ENCODE measurements around the gene CPN1. TPM values are rescaled to one million over a fixed set of nuclear protein-coding genes. Genes with fewer than 3 reads are reported as not detected.
"Not testable (repeated sequence)": the region's sequence is repeated elsewhere in the genome, so short reads cannot be mapped to it uniquely, and the experiment has no call there.

The CPN1 gene
- total RNA-seq, 1 donor: not detected

DNA sequence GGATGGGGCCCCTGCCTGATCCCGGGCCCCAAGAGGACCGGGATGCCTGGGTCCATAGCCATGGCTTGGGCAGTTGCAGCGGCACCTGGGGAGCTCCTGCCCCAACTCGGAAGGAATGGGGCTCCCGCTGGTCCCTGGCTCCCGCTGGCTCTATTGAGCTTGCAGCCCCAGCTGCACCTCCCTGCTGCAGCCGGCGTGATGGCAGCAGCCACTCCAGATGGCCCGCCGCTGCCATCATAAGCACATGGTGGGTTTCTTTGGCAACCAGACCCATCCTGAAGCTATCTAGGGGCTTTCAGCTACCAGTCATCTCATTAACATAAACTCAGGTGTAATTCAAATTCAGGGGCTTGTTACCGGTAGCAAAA lies 60.8 kb downstream of the CPN1 start:
- no peaks in the 10 kb centered on the region for H3K9me3 ChIP-seq (ENCODE audit: low read depth, low read length)
- H3K4me1 ChIP-seq (ENCODE audit: insufficient read depth, low read length): no peaks in the 10 kb centered on the region
- H3K27me3 ChIP-seq (ENCODE audit: insufficient read depth, low read length): no peaks in the 10 kb centered on the region
- no peak overlapping the region for H3K4me3 ChIP-seq (ENCODE audit: low read length)

DNA sequence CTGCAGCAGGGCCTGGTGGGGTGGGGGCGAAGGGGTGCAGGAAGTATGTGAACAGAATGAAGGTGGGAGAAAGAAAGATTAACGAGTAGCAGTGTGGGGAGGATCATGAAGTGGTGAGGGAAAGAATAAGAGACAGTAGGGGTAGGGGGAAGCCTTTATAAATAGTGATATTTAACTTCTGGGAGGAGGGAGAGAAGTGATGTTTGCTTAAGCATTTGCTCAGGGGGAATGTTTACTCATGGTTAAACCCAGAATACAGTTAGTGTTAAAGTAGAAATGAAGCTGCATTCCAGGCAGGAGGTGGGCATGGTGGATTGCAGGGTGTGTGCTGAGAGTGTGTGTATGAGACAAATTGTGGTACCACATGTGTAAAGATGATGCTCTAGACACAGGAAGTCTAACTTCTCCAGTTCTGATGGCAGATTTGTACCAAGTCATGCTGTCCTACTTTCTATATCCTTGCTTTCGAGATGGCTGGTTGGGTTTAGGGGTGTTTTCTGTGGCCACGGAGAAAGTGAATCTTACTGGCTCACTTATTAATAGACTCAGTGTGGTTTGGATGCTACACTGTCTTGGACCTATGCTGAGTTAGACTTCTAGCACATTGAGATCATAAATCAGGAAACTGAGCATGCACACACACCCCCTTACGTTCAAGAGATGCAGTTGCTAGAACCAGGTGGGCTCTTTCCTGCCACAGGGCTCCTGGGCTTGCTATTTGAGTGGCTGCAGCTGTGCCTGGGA lies 61.4 kb downstream of the CPN1 start:
- Histone ChIP-seq H3K27me3 (ENCODE audit: insufficient read depth, low read length) (no peaks in the 10 kb centered on the region), H3K4me1 (ENCODE audit: insufficient read depth, low read length) (no peaks in the 10 kb centered on the region), H3K4me3 (ENCODE audit: low read length) (no peak overlapping the region), H3K9me3 (ENCODE audit: low read depth, low read length) (no peaks in the 10 kb centered on the region)

DNA sequence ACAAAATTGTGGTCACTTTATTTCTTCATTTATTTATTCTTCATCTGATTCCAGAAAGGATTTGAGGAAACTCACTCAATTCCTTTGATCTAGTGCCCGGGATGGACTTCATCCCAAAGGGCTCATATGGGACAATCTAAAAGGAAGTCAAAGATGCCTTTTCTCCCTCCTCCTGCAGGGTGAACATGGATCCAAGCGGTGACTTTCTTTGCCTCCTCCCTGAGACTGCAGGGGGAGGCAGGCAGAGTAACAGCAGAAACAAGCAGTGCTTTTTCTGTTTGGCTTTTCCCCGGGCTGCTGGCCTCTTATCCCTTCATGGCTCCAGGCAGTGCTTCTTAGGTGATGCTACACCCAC lies 61.9 kb downstream of the CPN1 start:
- Histone ChIP-seq H3K4me1 (ENCODE audit: insufficient read depth, low read length) (no peaks in the 10 kb centered on the region), H3K27me3 (ENCODE audit: insufficient read depth, low read length) (no peaks in the 10 kb centered on the region), H3K4me3 (ENCODE audit: low read length) (no peak overlapping the region), H3K9me3 (ENCODE audit: low read depth, low read length) (no peaks in the 10 kb centered on the region)

DNA sequence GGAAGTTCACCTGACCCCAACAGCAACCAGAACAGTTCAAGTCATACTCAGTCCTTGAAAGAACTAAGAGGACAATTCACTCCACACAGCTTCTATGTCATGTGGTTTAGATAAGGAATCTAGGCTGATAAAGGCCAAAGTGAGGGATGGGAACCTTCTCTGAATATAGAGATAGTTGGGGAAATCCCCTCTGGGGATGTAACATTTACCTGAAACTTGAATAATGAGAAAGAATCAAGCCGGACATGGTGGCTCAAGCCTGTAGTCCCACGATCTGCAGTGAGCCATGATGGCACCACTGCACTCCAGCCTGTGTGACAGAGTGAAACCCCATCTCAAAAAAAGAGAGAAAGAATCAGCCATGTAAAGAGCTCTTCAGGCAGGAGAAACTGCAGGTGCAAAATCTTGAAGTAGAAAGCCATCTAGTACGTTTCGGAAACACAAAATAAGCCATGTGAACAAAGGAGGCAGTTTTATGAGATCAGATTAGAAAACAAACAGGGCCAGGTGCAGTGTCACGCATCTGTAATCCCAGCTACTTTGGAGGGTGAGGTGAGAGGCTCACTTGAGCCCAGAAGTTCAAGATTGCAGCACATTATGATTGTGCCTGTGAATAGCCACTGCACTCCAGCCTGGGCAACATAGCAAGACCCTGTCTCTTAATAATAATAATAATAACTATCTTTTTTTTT lies 67.5 kb downstream of the CPN1 start:
- H3K4me1 ChIP-seq (ENCODE audit: insufficient read depth, low read length): peaks cover 7% of the 10 kb centered on the region
- H3K4me3 ChIP-seq (ENCODE audit: low read length): no peak overlapping the region
- H3K27me3 ChIP-seq (ENCODE audit: insufficient read depth, low read length): no peaks in the 10 kb centered on the region
- no peaks in the 10 kb centered on the region for H3K9me3 ChIP-seq (ENCODE audit: low read depth, low read length)

DNA sequence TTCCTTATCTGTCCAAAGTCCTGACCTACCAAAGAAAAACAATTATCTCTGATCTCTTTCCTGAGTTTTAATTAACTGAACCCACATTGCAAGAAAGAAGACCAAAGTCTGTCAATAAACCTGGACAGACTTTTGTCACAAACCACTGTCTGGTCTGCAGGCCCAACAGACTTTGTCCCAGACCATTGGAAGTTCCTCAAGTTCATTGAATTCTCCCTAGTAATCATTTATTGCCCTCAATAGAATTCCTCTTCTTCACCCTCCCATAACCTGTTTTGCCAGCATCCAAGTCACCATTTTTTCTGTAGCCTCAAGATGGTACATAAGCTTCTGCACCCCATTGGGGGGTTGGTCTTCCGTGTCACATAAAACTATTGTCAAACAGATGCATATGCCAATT lies 68.0 kb downstream of the CPN1 start:
- Histone ChIP-seq H3K27me3 (ENCODE audit: insufficient read depth, low read length) (no peaks in the 10 kb centered on the region), H3K4me3 (ENCODE audit: low read length) (no peak overlapping the region), H3K4me1 (ENCODE audit: insufficient read depth, low read length) (peaks cover 13% of the 10 kb centered on the region), H3K9me3 (ENCODE audit: low read depth, low read length) (no peaks in the 10 kb centered on the region)

DNA sequence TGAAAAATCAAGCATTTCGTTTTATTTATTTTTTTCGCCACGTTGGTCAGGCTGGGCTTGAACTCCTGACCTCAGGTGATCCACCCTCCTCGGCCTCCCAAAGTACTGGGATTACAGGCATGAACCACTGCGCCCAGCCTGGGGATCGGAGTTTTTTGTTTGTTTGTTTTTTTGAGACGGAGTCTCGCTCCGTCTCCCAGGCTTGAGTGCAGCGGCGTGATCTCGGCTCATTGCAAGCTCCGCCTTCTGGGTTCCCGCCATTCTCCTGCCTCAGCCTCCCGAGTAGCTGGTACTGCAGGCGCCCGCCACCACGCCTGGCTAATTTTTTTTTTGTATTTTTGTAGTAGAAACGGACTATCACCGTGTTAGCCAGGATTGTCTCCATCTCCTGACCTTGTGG lies 69.8 kb downstream of the CPN1 start:
- H3K4me3 ChIP-seq (ENCODE audit: low read length); H3K27me3 ChIP-seq (ENCODE audit: insufficient read depth, low read length); H3K9me3 ChIP-seq (ENCODE audit: low read depth, low read length): not testable (repeated sequence)
- H3K4me1 ChIP-seq (ENCODE audit: insufficient read depth, low read length): peaks cover 25% of the 10 kb centered on the region

DNA sequence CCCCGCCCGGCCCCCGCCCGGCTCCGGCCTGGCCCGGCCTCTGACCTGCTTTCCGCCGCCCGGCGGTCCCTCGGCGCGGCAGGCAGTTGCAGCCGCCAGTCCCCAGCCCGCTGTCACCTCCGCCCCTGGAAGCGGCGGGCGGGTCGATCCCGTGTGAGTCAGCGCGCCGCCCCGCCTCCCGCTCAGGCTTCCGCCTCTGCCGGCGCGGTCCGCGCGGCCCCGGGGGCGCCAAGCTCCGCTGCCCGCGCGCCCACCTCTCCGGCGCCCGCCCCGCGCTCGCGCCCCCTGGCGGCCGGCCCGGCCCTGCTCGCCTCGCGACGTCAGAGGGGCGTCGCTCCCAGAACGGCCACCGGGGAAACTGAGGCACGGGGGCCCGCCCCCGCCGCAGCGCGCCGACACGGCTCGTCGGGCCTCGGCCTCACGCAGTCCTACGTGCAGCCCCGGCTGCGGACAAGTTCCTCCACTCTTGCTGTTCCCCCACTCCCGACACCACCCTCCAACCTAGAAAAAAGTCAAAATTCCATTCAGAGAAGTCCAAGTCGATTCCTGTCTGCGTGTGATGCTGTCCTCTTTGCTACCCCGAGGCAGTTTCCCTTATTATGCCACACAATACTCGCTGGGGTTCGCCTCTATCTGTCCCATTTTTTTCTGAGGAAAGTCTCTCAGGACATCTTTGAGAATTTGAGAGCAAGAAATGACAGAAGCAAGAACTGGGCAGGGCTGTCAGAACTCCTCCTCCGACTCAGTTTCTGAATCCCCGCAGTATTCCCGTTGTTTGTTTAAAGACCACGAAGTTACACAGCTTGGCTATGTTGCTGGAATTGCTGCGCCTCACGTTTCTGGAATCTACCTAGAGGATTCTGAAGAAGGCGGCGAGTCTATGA lies 71.6 kb downstream of the CPN1 start, which contains the start of gene DNMBP:
Gene DNMBP, minus strand, starts transcription at position 155 of the 884 bp plus-strand sequence. CDS start 37,823 bp downstream, outside the sequence.
- Histone ChIP-seq H3K4me3 (ENCODE audit: low read length) (peak within 1 kb of the TSS; percentile 84), H3K9me3 (ENCODE audit: low read depth, low read length) (no peaks in the 10 kb centered on the region), H3K4me1 (ENCODE audit: insufficient read depth, low read length) (peaks cover 35% of the 10 kb centered on the region)

DNA sequence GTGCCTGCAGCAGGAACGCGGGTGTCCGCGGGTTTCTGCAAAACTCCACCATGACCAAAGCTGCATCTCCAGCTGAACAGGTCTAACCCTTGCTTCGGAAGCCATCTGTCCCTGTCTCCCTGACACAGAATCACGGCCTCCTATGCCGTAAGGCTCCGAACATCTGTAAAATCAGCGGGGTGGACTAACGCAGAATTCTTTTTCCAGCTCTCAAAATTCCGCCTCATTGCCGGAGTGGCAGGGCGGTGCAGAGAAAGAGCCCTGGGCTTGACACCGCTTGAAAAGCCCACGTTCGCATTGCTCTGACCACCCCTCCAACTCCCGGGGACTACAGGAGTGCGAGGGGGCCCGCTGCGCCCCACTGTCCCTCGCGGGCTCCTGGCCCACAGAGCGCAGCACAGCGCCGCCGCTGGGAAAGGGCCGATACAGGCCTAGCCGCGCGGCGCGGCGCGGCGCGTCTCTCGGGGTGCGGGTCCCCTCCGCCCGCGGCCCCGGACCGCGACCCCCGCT lies 72.3 kb downstream of the CPN1 start:
- Histone ChIP-seq H3K4me3 (ENCODE audit: low read length) (peak overlapping the region; percentile 84), H3K9me3 (ENCODE audit: low read depth, low read length) (no peaks in the 10 kb centered on the region), H3K4me1 (ENCODE audit: insufficient read depth, low read length) (peaks cover 35% of the 10 kb centered on the region), H3K27me3 (ENCODE audit: insufficient read depth, low read length) (no peaks in the 10 kb centered on the region)

More for the DNA sequence above, 71.6 kb downstream of the CPN1 start, which contains the start of gene DNMBP:
- H3K27me3 ChIP-seq (ENCODE audit: insufficient read depth, low read length): no peaks in the 10 kb centered on the region

DNA sequence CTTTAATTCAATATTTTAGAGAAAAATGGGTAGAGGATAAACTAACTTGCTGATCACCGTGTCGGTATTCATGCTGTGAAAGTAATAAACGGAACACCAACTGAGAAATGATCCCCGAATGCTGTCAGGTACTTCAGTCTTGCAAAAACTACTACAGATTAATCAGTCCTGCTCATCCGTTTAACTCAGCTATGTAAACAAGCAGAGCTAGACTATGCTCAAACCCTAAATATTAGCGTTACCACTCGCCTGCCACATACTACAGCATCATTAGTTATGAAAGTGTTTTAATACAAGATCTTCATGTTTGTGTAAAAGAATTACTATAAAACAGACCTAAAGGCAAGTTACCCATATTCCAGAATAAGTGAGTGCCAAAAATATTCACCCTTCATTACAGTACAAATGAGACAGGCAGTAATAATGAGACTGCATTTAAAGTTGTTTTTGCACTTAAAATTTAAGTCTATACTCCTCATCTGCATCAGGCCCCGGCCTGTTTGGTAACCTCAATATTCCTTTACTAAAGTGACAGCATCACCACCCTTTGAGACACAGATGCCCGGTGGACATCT lies 72.9 kb downstream of the CPN1 start:
- no peaks in the 10 kb centered on the region for H3K27me3 ChIP-seq (ENCODE audit: insufficient read depth, low read length)
- peaks cover 35% of the 10 kb centered on the region for H3K4me1 ChIP-seq (ENCODE audit: insufficient read depth, low read length)
- no peaks in the 10 kb centered on the region for H3K9me3 ChIP-seq (ENCODE audit: low read depth, low read length)
- H3K4me3 ChIP-seq (ENCODE audit: low read length): peak overlapping the region; percentile 84

DNA sequence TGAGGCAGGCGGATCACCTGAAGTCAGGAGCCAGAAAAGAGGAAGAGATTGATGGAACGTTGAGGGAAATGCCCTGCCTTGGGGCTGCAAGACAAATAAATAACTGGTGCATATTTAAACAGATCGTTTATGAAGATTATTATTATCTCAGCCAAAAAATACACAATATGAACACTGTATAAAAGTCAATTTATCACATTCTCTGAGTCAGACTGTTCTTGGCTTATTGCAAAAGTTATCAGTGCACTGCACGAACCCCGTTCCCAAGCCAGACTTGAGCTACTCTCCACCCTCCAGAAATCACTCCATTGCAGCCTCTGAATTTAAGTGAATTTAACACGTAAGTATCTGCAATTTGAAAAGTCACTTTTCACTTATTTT lies 73.5 kb downstream of the CPN1 start:
- no peak overlapping the region for H3K4me3 ChIP-seq (ENCODE audit: low read length)

DNA sequence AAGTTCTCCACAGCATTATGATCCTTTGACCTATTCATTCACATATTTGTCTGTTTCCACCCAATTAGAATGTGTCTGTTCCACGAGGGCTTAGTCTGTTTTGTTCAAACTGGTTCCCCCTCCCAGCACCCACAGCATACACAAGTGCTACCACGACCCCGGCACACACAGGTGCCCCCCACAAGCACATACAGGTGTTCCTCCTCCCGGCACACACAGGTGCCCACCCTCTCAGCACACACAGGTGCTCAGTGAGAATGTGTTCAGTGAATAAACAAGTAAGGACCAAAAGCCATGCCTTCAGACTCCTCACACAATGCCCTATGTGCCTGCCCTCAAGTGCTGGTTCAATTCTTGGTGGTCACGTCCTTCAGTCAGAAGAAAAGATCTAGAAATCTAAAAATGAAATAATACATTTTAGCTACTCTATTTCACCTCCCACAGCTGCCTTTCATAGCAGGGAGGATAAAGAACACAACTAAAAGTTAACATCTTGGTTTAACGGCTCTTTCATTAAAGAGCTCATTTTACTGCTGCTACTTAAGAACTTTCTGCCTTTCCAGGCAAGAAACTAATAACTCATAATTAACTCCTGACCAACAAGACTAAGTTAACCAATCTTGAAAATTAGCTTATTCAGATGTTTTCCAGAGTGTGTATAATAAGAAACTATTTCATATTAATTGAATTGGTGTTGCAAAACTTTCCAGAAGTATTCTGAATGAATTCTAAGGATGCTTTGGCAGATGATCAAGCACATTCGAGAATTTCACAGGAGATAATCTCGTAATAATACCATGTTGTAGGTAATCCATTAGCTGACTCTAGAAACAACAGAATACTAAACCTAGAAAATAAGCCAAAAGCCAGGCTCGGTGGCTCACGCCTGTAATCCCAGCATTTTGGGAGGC lies 74.2 kb downstream of the CPN1 start:
- Histone ChIP-seq H3K27me3 (ENCODE audit: insufficient read depth, low read length) (no peaks in the 10 kb centered on the region), H3K4me1 (ENCODE audit: insufficient read depth, low read length) (peaks cover 35% of the 10 kb centered on the region), H3K4me3 (ENCODE audit: low read length) (no peak overlapping the region), H3K9me3 (ENCODE audit: low read depth, low read length) (no peaks in the 10 kb centered on the region)

More for the DNA sequence above, 73.5 kb downstream of the CPN1 start:
- Histone ChIP-seq H3K4me1 (ENCODE audit: insufficient read depth, low read length) (peaks cover 35% of the 10 kb centered on the region), H3K27me3 (ENCODE audit: insufficient read depth, low read length) (no peaks in the 10 kb centered on the region), H3K9me3 (ENCODE audit: low read depth, low read length) (no peaks in the 10 kb centered on the region)

DNA sequence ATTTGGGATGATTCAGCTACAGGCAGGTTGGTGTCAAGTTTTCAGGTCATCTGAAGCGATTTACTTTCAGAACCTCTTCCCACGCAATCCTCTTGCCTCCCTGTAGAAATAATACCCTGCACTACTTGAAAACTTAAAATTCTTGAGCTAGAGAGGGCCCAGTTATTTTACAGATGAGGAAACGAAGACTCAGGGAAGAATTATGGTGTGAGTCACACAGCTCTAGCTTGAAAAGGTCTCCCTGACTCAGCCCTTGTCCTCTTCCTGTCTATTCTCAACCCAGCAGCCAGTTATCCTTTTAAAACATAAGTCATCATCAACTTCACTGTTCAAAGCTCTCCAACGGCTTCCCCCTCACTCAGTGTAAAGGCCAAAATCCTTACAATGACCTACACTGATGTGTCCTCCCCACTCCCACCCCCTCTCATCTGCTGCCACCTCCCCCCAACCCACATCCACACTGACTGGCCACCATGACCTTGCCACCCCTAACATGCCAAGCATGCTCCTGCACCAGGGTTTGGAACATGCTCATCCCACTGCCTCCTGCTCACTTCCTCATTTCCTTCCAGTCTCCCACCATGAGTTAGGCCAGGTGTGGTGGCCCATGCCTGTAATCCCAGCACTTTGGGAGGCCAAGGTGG lies 75.3 kb downstream of the CPN1 start:
- Histone ChIP-seq H3K4me1 (ENCODE audit: insufficient read depth, low read length) (peaks cover 35% of the 10 kb centered on the region), H3K9me3 (ENCODE audit: low read depth, low read length) (no peaks in the 10 kb centered on the region), H3K4me3 (ENCODE audit: low read length) (no peak overlapping the region), H3K27me3 (ENCODE audit: insufficient read depth, low read length) (no peaks in the 10 kb centered on the region)

DNA sequence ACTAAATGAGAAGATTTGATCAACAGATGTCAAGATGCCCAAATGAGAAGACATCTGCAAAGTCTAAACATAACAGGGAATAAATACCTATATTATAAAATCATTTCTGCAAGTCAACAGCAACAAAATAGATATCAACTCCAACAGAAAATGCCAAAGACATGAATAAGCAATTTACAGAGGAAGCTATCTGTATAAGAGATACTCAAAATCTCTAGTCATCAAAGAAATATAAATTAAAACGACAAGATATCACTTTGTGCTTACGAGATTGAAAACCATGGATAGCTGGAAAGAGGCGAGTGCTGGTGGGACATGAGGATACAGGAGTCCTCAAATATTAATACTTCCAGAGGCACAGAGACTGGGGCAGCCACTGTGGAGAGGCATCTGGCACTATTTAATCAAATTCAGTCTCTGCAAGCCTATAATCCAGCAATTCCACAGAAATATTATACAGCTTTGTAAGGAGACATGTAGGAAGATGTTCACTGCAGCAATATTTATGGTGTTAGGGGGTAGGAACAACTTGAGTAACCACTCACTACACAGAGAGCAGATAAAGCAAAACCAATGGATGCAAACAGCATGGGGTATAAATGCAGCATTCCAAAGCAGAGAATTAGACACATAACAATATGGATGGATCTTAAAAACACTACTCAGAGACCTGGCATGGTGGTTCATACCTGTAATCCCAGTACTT lies 76.7 kb downstream of the CPN1 start:
- H3K4me1 ChIP-seq (ENCODE audit: insufficient read depth, low read length): peaks cover 30% of the 10 kb centered on the region
- no peak overlapping the region for H3K4me3 ChIP-seq (ENCODE audit: low read length)
- H3K27me3 ChIP-seq (ENCODE audit: insufficient read depth, low read length): no peaks in the 10 kb centered on the region
- no peaks in the 10 kb centered on the region for H3K9me3 ChIP-seq (ENCODE audit: low read depth, low read length)
